ENCODE data around the gene BAHD1.

GRCh38 chr15:40420071-40420713, 20.6 kb upstream of the BAHD1 start:
- TF ChIP-seq, protein P1, sequence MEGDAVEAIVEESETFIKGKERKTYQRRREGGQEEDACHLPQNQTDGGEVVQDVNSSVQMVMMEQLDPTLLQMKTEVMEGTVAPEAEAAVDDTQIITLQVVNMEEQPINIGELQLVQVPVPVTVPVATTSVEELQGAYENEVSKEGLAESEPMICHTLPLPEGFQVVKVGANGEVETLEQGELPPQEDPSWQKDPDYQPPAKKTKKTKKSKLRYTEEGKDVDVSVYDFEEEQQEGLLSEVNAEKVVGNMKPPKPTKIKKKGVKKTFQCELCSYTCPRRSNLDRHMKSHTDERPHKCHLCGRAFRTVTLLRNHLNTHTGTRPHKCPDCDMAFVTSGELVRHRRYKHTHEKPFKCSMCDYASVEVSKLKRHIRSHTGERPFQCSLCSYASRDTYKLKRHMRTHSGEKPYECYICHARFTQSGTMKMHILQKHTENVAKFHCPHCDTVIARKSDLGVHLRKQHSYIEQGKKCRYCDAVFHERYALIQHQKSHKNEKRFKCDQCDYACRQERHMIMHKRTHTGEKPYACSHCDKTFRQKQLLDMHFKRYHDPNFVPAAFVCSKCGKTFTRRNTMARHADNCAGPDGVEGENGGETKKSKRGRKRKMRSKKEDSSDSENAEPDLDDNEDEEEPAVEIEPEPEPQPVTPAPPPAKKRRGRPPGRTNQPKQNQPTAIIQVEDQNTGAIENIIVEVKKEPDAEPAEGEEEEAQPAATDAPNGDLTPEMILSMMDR (IDR thresholded peaks at IDR 0.05 in 4 of 5, conservative IDR thresholded peaks at IDR 0.05 in 1 of 5) = no peak
- no peak for TF ChIP-seq POLR2A (IDR thresholded peaks at IDR 0.05)

All from gastrocnemius medialis (tissue), 4 donors.